HepG2 (cell line): ENCODE results near the gene CNNM3. TPM values are rescaled to one million over a fixed set of nuclear protein-coding genes. Genes with fewer than 3 reads are reported as not detected.
A peak's percentile ranks its signal among the peaks of the same experiment; 100 is the strongest.

Experiments used
- CTCF ChIP-seq: sonication (generic); formaldehyde crosslinking; IDR thresholded peaks from 2 replicates; pipeline ENCODE4 v1.5.0; 2020; ENCODE audit warnings: mild to moderate bottlenecking, missing genetic modification reagents, moderate library complexity
- GTF3A ChIP-seq: sonication (generic); formaldehyde crosslinking; conservative IDR thresholded peaks from 2 replicates; pipeline ENCODE4 v1.4.0; 2020; ENCODE audit warnings: mild to moderate bottlenecking, missing genetic modification reagents
- HINFP ChIP-seq: sonication (generic); formaldehyde crosslinking; IDR thresholded peaks from 2 replicates; pipeline ENCODE4 v1.4.0; 2020; ENCODE audit warnings: low read depth, mild to moderate bottlenecking, missing genetic modification reagents
- HNF4A ChIP-seq: sonication (generic); formaldehyde crosslinking; IDR thresholded peaks from 2 replicates; pipeline ENCODE4 v1.4.0; 2020; ENCODE audit warnings: missing genetic modification reagents
- HOXA3 ChIP-seq: sonication (generic); formaldehyde crosslinking; IDR thresholded peaks from 2 replicates; pipeline ENCODE4 v1.5.0; 2020; ENCODE audit warnings: missing genetic modification reagents
- KDM1A ChIP-seq: IDR thresholded peaks from 2 replicates; pipeline ENCODE4 v1.6.1; 2016; ENCODE audit warnings: missing compliant biosample characterization
- LRRFIP1 ChIP-seq: sonication (generic); formaldehyde crosslinking; conservative IDR thresholded peaks from 2 replicates; pipeline ENCODE4 v1.4.0; 2020; ENCODE audit warnings: missing genetic modification reagents
- MAX ChIP-seq: IDR thresholded peaks from 2 replicates; pipeline ENCODE4 v1.6.1; 2012; ENCODE audit warnings: inconsistent platforms
- MIER3 ChIP-seq: IDR thresholded peaks from 2 replicates; pipeline ENCODE4 v1.6.1; 2016; ENCODE audit warnings: missing compliant biosample characterization, borderline replicate concordance
- MLLT10 ChIP-seq: sonication (generic); formaldehyde crosslinking; IDR thresholded peaks from 2 replicates; pipeline ENCODE4 v1.4.0; 2020; ENCODE audit warnings: missing genetic modification reagents
- NR2F1 ChIP-seq, 2 experiments: fragments of 450-650 bp in 1 of 2; formaldehyde crosslinking in 1 of 2; IDR thresholded peaks; 2 replicates each; pipeline versions ENCODE4 v1.5.0 to v1.6.1; 2016 to 2020; ENCODE audit warnings: mild to moderate bottlenecking in 1 of 2, missing compliant biosample characterization in 1 of 2, missing genetic modification reagents in 1 of 2, moderate library complexity in 1 of 2
- REXO4 ChIP-seq: sonication (generic); formaldehyde crosslinking; IDR thresholded peaks from 2 replicates; pipeline ENCODE4 v1.8.0; 2022; ENCODE audit warnings: missing genetic modification reagents, mild to moderate bottlenecking, borderline replicate concordance
- SALL1 ChIP-seq: sonication (generic); formaldehyde crosslinking; IDR thresholded peaks from 2 replicates; pipeline ENCODE4 v1.8.0; 2022; ENCODE audit warnings: mild to moderate bottlenecking, missing genetic modification reagents
- ZBTB42 ChIP-seq: sonication (generic); formaldehyde crosslinking; IDR thresholded peaks from 2 replicates; pipeline ENCODE4 v1.5.0; 2020; ENCODE audit warnings: mild to moderate bottlenecking, missing genetic modification reagents
- ZNF430 ChIP-seq: sonication (generic); formaldehyde crosslinking; IDR thresholded peaks from 2 replicates; pipeline ENCODE4 v1.9.0; 2021; ENCODE audit warnings: mild to moderate bottlenecking, missing genetic modification reagents
- ZNF564 ChIP-seq: sonication (generic); formaldehyde crosslinking; IDR thresholded peaks from 2 replicates; pipeline ENCODE4 v1.8.1; 2023; ENCODE audit warnings: mild to moderate bottlenecking, missing genetic modification reagents
- ZNF674 ChIP-seq: sonication (generic); formaldehyde crosslinking; IDR thresholded peaks from 2 replicates; pipeline ENCODE4 v1.5.0; 2020; ENCODE audit warnings: low read depth, mild to moderate bottlenecking, missing genetic modification reagents
- ZNF772 ChIP-seq: sonication (generic); formaldehyde crosslinking; IDR thresholded peaks from 2 replicates; pipeline ENCODE4 v1.5.0; 2020; ENCODE audit warnings: mild to moderate bottlenecking, missing genetic modification reagents
- ZNF782 ChIP-seq: sonication (generic); formaldehyde crosslinking; IDR thresholded peaks from 2 replicates; pipeline ENCODE4 v1.4.0; 2020; ENCODE audit warnings: missing genetic modification reagents, mild to moderate bottlenecking, borderline replicate concordance
- polyA plus RNA-seq, 8 experiments: library from polyadenylated mRNA; depleted of rRNA in 3 of 8; stranded (reverse) in 7 of 8; unstranded in 1 of 8; fragments of >200 nt; fragmentation: Illumina TruSeq in 4 of 8; extraction: Trizol in 4 of 8; gene quantifications; 2 replicates each; pipeline versions ENCODE4 v1.2.1 to v1.2.3, GENCODE V29; 2011 to 2016; ENCODE audit warnings: low read depth in 4 of 8, missing spikeins in 1 of 8, mixed read lengths in 1 of 8; ENCODE audit not compliant: insufficient read depth in 1 of 8
- total RNA-seq, 5 experiments: library from RNA; depleted of rRNA; stranded (reverse); fragments of >200 nt; fragmentation: Illumina TruSeq; extraction: Trizol; gene quantifications; 2 replicates each; pipeline ENCODE4 v1.2.3, GENCODE V29; 2016; ENCODE audit warnings: low read depth in 1 of 5
- TF ChIP-seq, protein P1 (sequence below): sonication (generic); formaldehyde crosslinking; IDR thresholded peaks from 2 replicates; pipeline ENCODE4 v1.4.0; 2020; ENCODE audit warnings: mild to moderate bottlenecking, missing genetic modification reagents

The CNNM3 gene
- total and polyA plus RNA-seq, 2 of the 13 experiments (the other 11 are each of a cell fraction or from before 2014, with no cell fraction given), result 21.2 to 27.9 TPM

- TF ChIP-seq, protein P1, sequence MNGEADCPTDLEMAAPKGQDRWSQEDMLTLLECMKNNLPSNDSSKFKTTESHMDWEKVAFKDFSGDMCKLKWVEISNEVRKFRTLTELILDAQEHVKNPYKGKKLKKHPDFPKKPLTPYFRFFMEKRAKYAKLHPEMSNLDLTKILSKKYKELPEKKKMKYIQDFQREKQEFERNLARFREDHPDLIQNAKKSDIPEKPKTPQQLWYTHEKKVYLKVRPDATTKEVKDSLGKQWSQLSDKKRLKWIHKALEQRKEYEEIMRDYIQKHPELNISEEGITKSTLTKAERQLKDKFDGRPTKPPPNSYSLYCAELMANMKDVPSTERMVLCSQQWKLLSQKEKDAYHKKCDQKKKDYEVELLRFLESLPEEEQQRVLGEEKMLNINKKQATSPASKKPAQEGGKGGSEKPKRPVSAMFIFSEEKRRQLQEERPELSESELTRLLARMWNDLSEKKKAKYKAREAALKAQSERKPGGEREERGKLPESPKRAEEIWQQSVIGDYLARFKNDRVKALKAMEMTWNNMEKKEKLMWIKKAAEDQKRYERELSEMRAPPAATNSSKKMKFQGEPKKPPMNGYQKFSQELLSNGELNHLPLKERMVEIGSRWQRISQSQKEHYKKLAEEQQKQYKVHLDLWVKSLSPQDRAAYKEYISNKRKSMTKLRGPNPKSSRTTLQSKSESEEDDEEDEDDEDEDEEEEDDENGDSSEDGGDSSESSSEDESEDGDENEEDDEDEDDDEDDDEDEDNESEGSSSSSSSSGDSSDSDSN, result peak; percentile 53
- TF ChIP-seq SALL1 (CRISPR knock-in tag), result peak; percentile 70
- TF ChIP-seq ZNF430 (CRISPR knock-in tag), result no peak
- TF ChIP-seq CTCF, result peak; percentile 7; the same call in 1 of the 2 replicates
- no peak for TF ChIP-seq ZNF564 (CRISPR knock-in tag)
- no peak for TF ChIP-seq KDM1A (CRISPR knock-in tag)
- no peak for TF ChIP-seq REXO4 (CRISPR knock-in tag)
- TF ChIP-seq LRRFIP1, result no peak
- TF ChIP-seq ZNF782, result 0 out of 2 replicates have a peak, but pooled peaks have one; percentile 42
- no peak for TF ChIP-seq ZBTB42 (CRISPR knock-in tag)
- TF ChIP-seq HOXA3 (CRISPR knock-in tag), result peak; percentile 46; the same call in 1 of the 2 replicates
- TF ChIP-seq GTF3A (CRISPR knock-in tag), result no peak
- peak; percentile 65 for TF ChIP-seq HNF4A (CRISPR knock-in tag)
- no peak for TF ChIP-seq MIER3 (CRISPR knock-in tag)
- TF ChIP-seq MLLT10 (CRISPR knock-in tag), result no peak
- TF ChIP-seq MAX, result peak; percentile 58
- no peak for TF ChIP-seq ZNF674
- TF ChIP-seq NR2F1 (CRISPR knock-in tag; IDR thresholded peaks at IDR 0.05), result peak; percentile 38 to 55; a peak in 2 of 4 replicates
- no peak for TF ChIP-seq ZNF772 (CRISPR knock-in tag)
- TF ChIP-seq HINFP (CRISPR knock-in tag), result 0 out of 2 replicates have a peak, but pooled peaks have one; percentile 42
These were observed 32.2 kb downstream of the CNNM3 start (continued) for GRCh38 chr2:96848264-96848663.
